ENCODE results near the gene PPP1R12A.

The PPP1R12A gene

DNA sequence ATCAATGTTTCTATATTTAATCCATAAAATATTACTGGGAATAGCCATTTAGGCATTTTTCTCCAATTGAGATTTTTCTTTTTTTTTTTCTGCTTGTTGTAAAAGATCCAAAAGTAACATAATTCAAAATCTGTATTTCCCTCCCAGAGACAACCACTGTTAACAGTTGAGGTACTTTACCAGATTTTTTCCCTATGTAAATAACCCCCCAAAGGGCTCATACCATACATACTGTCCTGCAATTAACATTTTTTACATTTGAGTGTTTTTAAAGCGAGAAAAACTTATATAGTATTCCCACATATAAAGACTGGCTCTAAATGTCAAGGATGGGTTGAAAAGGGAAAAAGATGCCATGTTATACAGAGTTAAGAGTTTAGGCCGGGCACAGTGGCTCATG is 18.1 kb downstream of the PPP1R12A start:
- H3K9me3 ChIP-seq (ENCODE audit: control insufficient read depth, low read depth, low read length): no peaks in the 10 kb centered on the region
- no peak overlapping the region for H3K27ac ChIP-seq (ENCODE audit: low read length)
- H3K4me3 ChIP-seq (ENCODE audit: low read length): no peak overlapping the region
- peaks cover 14% of the 10 kb centered on the region for H3K4me1 ChIP-seq (ENCODE audit: control insufficient read depth, low read depth, low read length)
- H3K9ac ChIP-seq (ENCODE audit: low read length): no peak overlapping the region
- no peaks in the 10 kb centered on the region for H3K36me3 ChIP-seq (ENCODE audit: control insufficient read depth, low read depth, low read length)
- H3K27me3 ChIP-seq (ENCODE audit: control insufficient read depth, insufficient read depth, low read length): no peaks in the 10 kb centered on the region

GRCh38 chr12:79911889-79912656 is 22.8 kb downstream of the PPP1R12A start:
- Histone ChIP-seq H3K9me3 (ENCODE audit: control insufficient read depth, low read depth, low read length) (no peaks in the 10 kb centered on the region), H3K4me3 (ENCODE audit: low read length) (no peak overlapping the region), H3K36me3 (ENCODE audit: control insufficient read depth, low read depth, low read length) (no peaks in the 10 kb centered on the region), H3K9ac (ENCODE audit: low read length) (no peak overlapping the region), H3K27me3 (ENCODE audit: control insufficient read depth, insufficient read depth, low read length) (no peaks in the 10 kb centered on the region), H3K27ac (ENCODE audit: low read length) (no peak overlapping the region), H3K4me1 (ENCODE audit: control insufficient read depth, low read depth, low read length) (peaks cover 16% of the 10 kb centered on the region)

DNA sequence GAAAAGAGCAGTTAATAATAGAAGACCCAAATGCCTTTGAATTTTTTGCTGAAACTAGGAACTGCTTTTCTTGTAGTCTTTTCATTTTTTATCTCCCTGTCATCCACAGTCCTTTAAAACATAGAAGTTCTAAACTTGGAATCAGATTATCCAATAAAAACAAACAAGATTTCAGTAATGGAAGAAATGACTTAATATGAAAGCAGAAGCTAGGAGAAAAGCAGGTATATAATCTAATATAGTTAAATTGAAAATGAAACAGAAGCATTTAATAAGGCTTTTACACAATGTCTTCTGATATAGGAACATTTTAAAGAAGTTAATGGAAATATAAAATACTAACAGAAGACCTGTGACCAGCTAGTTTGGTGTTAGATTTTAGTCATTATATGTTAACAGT is 26.5 kb downstream of the PPP1R12A start:
- Histone ChIP-seq H3K9ac (ENCODE audit: low read length) (no peak overlapping the region), H3K27ac (ENCODE audit: low read length) (no peak overlapping the region), H3K4me1 (ENCODE audit: control insufficient read depth, low read depth, low read length) (peaks cover 10% of the 10 kb centered on the region), H3K4me3 (ENCODE audit: low read length) (no peak overlapping the region), H3K27me3 (ENCODE audit: control insufficient read depth, insufficient read depth, low read length) (no peaks in the 10 kb centered on the region), H3K9me3 (ENCODE audit: control insufficient read depth, low read depth, low read length) (no peaks in the 10 kb centered on the region), H3K36me3 (ENCODE audit: control insufficient read depth, low read depth, low read length) (no peaks in the 10 kb centered on the region)

DNA sequence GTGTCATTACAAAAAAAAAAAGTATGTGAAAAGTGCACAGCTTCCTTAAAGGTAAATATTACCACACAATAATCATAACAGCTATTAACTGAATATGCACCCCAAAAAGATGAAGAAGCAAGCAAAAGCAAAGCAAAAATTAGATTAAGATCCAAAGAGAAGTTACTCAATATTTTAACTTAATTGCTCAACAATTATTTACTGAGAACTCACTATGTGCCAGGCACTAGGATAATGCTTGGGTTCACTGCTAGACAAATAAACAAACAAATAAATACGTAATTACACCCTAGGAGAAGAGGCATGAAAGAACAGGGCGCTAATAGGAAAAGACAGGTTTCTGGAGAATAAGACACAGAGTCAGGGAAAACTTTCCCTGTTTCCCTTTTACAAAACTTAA is 33.4 kb downstream of the PPP1R12A start:
- no peak overlapping the region for H3K9ac ChIP-seq (ENCODE audit: low read length)
- no peak overlapping the region for H3K4me3 ChIP-seq (ENCODE audit: low read length)
- H3K4me1 ChIP-seq (ENCODE audit: control insufficient read depth, low read depth, low read length): no peaks in the 10 kb centered on the region

DNA sequence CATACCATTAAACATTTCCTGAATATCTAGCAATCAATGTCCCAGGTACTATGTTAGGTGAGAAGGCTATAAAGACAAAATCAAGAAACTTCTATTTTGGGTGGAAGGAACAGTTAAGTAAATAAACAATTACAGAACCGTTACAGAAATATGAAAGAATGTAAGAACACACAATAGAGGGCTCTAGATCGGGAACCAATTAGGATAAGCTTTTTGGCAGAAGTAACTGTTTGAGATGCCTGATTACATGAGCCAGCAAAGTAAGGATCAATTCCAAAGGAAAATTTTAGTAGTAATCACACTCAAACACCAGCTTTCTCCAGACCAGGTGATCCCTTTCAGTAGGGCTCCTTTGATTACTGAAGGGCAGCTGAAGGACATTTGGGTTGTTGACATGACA is 33.9 kb downstream of the PPP1R12A start:
- Histone ChIP-seq H3K9me3 (ENCODE audit: control insufficient read depth, low read depth, low read length) (no peaks in the 10 kb centered on the region), H3K27me3 (ENCODE audit: control insufficient read depth, insufficient read depth, low read length) (no peaks in the 10 kb centered on the region), H3K4me3 (ENCODE audit: low read length) (no peak overlapping the region), H3K36me3 (ENCODE audit: control insufficient read depth, low read depth, low read length) (no peaks in the 10 kb centered on the region), H3K9ac (ENCODE audit: low read length) (no peak overlapping the region), H3K27ac (ENCODE audit: low read length) (no peak overlapping the region), H3K4me1 (ENCODE audit: control insufficient read depth, low read depth, low read length) (no peaks in the 10 kb centered on the region)

More for the DNA sequence above, 33.4 kb downstream of the PPP1R12A start:
- Histone ChIP-seq H3K9me3 (ENCODE audit: control insufficient read depth, low read depth, low read length) (no peaks in the 10 kb centered on the region), H3K27me3 (ENCODE audit: control insufficient read depth, insufficient read depth, low read length) (no peaks in the 10 kb centered on the region), H3K36me3 (ENCODE audit: control insufficient read depth, low read depth, low read length) (no peaks in the 10 kb centered on the region), H3K27ac (ENCODE audit: low read length) (no peak overlapping the region)

- no peak overlapping the region for H3K4me3 ChIP-seq (ENCODE audit: low read length)
- H3K36me3 ChIP-seq (ENCODE audit: control insufficient read depth, low read depth, low read length): no peaks in the 10 kb centered on the region
- no peak overlapping the region for H3K27ac ChIP-seq (ENCODE audit: low read length)
- no peaks in the 10 kb centered on the region for H3K4me1 ChIP-seq (ENCODE audit: control insufficient read depth, low read depth, low read length)
- no peaks in the 10 kb centered on the region for H3K27me3 ChIP-seq (ENCODE audit: control insufficient read depth, insufficient read depth, low read length)
- no peak overlapping the region for H3K9ac ChIP-seq (ENCODE audit: low read length)
- no peaks in the 10 kb centered on the region for H3K9me3 ChIP-seq (ENCODE audit: control insufficient read depth, low read depth, low read length)
Measured at GRCh38 chr12:79900199-79900598, 34.7 kb downstream of the PPP1R12A start.

DNA sequence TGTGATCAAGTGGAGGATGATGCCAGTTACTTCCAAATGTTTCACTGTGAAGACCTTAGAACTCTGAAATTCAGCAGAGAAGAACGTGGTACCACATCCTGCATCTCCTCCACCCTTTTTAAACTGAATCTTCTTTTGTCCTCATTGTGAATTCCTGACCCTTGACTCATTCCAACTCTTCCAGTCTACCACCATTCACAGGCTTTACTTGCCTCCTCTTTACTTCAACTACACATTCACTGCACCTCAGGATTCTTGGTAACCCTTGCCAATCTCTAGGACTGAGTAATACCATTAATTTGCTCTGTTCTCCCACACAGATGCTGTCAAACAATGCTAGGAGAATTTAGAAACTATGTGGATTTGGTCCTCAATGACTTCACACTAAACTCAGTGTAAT is 37.3 kb downstream of the PPP1R12A start:
- no peak overlapping the region for H3K27ac ChIP-seq (ENCODE audit: low read length)
- H3K36me3 ChIP-seq (ENCODE audit: control insufficient read depth, low read depth, low read length): no peaks in the 10 kb centered on the region
- H3K9me3 ChIP-seq (ENCODE audit: control insufficient read depth, low read depth, low read length): no peaks in the 10 kb centered on the region
- no peaks in the 10 kb centered on the region for H3K27me3 ChIP-seq (ENCODE audit: control insufficient read depth, insufficient read depth, low read length)
- H3K9ac ChIP-seq (ENCODE audit: low read length): no peak overlapping the region
- H3K4me3 ChIP-seq (ENCODE audit: low read length): no peak overlapping the region
- no peaks in the 10 kb centered on the region for H3K4me1 ChIP-seq (ENCODE audit: control insufficient read depth, low read depth, low read length)

GRCh38 chr12:79895804-79896203 is 39.1 kb downstream of the PPP1R12A start:
- Histone ChIP-seq H3K4me1 (ENCODE audit: control insufficient read depth, low read depth, low read length) (no peaks in the 10 kb centered on the region), H3K27me3 (ENCODE audit: control insufficient read depth, insufficient read depth, low read length) (no peaks in the 10 kb centered on the region), H3K4me3 (ENCODE audit: low read length) (no peak overlapping the region), H3K36me3 (ENCODE audit: control insufficient read depth, low read depth, low read length) (no peaks in the 10 kb centered on the region), H3K27ac (ENCODE audit: low read length) (peak overlapping the region; percentile 22), H3K9me3 (ENCODE audit: control insufficient read depth, low read depth, low read length) (no peaks in the 10 kb centered on the region), H3K9ac (ENCODE audit: low read length) (no peak overlapping the region)

- Histone ChIP-seq H3K36me3 (ENCODE audit: control insufficient read depth, low read depth, low read length) (no peaks in the 10 kb centered on the region), H3K9me3 (ENCODE audit: control insufficient read depth, low read depth, low read length) (no peaks in the 10 kb centered on the region), H3K27me3 (ENCODE audit: control insufficient read depth, insufficient read depth, low read length) (no peaks in the 10 kb centered on the region), H3K4me1 (ENCODE audit: control insufficient read depth, low read depth, low read length) (no peaks in the 10 kb centered on the region), H3K9ac (ENCODE audit: low read length) (no peak overlapping the region), H3K27ac (ENCODE audit: low read length) (no peak overlapping the region), H3K4me3 (ENCODE audit: low read length) (no peak overlapping the region)
Measured at GRCh38 chr12:79895071-79895470, 39.8 kb downstream of the PPP1R12A start.

- H3K27ac ChIP-seq (ENCODE audit: low read length): no peak overlapping the region
- no peaks in the 10 kb centered on the region for H3K36me3 ChIP-seq (ENCODE audit: control insufficient read depth, low read depth, low read length)
- peaks cover 5% of the 10 kb centered on the region for H3K4me1 ChIP-seq (ENCODE audit: control insufficient read depth, low read depth, low read length)
Measured at GRCh38 chr12:79891506-79892162, 43.3 kb downstream of the PPP1R12A start.

GRCh38 chr12:79887890-79888289 is 47.0 kb downstream of the PPP1R12A start:
- Histone ChIP-seq H3K4me3 (ENCODE audit: low read length) (no peak overlapping the region), H3K36me3 (ENCODE audit: control insufficient read depth, low read depth, low read length) (no peaks in the 10 kb centered on the region), H3K4me1 (ENCODE audit: control insufficient read depth, low read depth, low read length) (peaks cover 5% of the 10 kb centered on the region), H3K9me3 (ENCODE audit: control insufficient read depth, low read depth, low read length) (no peaks in the 10 kb centered on the region), H3K9ac (ENCODE audit: low read length) (no peak overlapping the region), H3K27ac (ENCODE audit: low read length) (no peak overlapping the region), H3K27me3 (ENCODE audit: control insufficient read depth, insufficient read depth, low read length) (no peaks in the 10 kb centered on the region)

More at GRCh38 chr12:79891506-79892162, 43.3 kb downstream of the PPP1R12A start:
- H3K4me3 ChIP-seq (ENCODE audit: low read length): no peak overlapping the region
- H3K27me3 ChIP-seq (ENCODE audit: control insufficient read depth, insufficient read depth, low read length): no peaks in the 10 kb centered on the region
- no peaks in the 10 kb centered on the region for H3K9me3 ChIP-seq (ENCODE audit: control insufficient read depth, low read depth, low read length)
- H3K9ac ChIP-seq (ENCODE audit: low read length): no peak overlapping the region

Measured in iPS-18a (cell line).